ENCODE measurements around the gene ASXL2. TPM values are rescaled to one million over a fixed set of nuclear protein-coding genes. Genes with fewer than 3 reads are reported as not detected.
A peak's percentile ranks its signal among the peaks of the same experiment; 100 is the strongest.
"Not testable (repeated sequence)": the region's sequence is repeated elsewhere in the genome, so short reads cannot be mapped to it uniquely, and the experiment has no call there.

Gene ASXL2
- total RNA-seq, 1 experiment from 2014 or later: 10.7 TPM

GRCh38 chr2:25711675-25712354 is 166.5 kb downstream of the ASXL2 start:
- no peak for DNase-seq (ENCODE audit: low spot score)
- in situ Hi-C loops (cut with HindIII; ENCODE audit: low sequenced_read_pairs): no loop called here

DNA sequence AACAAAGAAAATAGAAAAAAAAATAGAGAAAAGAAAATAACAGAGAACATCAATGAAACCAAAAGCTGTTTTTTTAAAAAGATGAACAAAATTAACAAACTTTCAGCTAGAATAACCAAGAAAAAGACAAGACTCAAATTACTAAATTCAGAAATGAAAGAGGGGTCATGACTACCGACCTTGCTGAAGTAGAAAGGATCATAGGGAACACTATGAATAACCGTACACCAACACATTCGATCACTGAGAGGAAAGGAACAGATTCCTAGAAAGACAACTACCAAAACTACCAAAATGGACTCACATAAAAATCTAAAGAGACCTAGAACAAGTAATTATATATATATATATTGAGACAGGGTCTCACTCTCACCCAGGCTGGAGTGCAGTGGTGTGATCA is 167.5 kb downstream of the ASXL2 start:
- in situ Hi-C loops (cut with HindIII; ENCODE audit: low sequenced_read_pairs): no loop called here
- DNase-seq (ENCODE audit: low spot score): no peak

DNA sequence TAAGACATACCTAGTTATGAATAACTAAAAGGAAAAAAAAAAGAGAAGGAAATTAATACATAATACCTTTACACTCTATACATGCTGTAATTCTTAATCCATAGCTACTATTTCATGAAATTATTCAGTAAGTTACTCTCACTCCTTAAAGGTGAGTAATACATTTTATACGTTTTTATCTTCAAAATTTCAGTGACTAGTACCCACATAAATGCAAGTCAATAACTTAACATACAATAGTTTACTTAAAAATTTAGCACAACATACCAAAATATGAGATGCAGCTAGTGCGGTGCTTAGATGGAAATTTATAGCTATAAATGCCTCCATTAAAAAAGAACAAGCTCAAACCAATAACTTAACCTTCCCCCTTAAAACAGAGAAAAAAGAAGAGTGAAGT is 168.9 kb downstream of the ASXL2 start:
- in situ Hi-C loops (cut with HindIII; ENCODE audit: low sequenced_read_pairs): no loop called here
- no peak for DNase-seq (ENCODE audit: low spot score)

DNA sequence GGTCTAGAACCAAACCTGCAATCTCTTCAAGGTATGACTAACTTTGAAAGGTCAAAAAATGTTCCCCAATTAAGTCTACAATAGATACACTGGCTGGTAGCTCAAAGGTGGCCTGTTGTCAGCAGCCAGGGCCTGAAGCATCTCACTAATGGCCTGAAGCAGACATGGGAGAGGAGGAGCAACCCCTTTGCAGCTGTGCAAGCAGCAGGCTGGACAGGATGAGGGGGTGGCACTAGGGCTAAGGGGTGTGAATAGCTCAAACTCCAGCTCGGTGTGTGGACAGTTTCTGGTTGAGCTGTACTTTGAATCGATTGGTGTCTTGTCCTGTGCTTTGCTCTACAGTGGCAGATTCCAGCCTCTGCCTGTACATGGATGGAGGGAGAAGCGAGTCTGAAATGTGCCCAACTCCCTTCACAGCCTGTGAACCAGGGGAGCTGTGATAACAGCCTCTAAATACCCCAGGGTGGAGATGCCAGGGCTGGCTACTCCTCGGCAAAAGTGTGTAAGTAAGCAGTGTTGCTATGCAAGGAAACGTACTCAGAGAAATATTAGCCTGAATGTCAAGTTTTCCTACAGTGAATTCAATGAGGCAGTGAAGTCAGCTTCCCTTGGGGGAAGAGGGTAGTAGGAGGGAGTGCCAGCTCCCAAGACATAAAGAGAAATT is 170.2 kb downstream of the ASXL2 start:
- in situ Hi-C loops (cut with HindIII; ENCODE audit: low sequenced_read_pairs): no loop called here
- DNase-seq (ENCODE audit: low spot score): no peak

- in situ Hi-C loops (cut with HindIII; ENCODE audit: low sequenced_read_pairs); DNase-seq (ENCODE audit: low spot score): not testable (repeated sequence)
Measured at GRCh38 chr2:25705575-25705974, 172.7 kb downstream of the ASXL2 start.

DNA sequence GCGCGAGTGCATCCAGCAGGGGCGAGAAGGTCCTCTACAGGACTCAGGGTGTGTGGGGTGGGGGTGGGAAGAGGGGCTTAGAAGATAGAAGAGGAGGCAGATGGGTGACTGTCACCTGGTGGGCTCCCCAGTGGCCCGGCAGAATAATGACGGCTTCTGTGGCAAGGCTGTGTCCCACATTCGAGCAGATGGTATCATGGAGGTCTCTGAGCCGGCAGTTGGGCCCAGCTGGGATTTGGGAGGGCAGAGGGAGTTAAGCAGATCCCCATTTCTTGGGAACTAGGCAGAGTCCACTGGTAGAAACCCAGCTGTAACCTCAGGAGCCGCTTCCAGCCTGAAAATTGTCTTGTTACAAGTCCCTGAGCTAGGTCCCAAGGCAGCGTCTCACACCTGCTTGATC is 176.5 kb downstream of the ASXL2 start:
- no peak for DNase-seq (ENCODE audit: low spot score)

GRCh38 chr2:25700221-25700660 is 178.0 kb downstream of the ASXL2 start:
- in situ Hi-C loops (cut with HindIII; ENCODE audit: low sequenced_read_pairs): no loop called here
- peak; percentile 83 for DNase-seq (ENCODE audit: low spot score)

More for the DNA sequence above, 176.5 kb downstream of the ASXL2 start:
- in situ Hi-C loops (cut with HindIII; ENCODE audit: low sequenced_read_pairs): no loop called here

DNA sequence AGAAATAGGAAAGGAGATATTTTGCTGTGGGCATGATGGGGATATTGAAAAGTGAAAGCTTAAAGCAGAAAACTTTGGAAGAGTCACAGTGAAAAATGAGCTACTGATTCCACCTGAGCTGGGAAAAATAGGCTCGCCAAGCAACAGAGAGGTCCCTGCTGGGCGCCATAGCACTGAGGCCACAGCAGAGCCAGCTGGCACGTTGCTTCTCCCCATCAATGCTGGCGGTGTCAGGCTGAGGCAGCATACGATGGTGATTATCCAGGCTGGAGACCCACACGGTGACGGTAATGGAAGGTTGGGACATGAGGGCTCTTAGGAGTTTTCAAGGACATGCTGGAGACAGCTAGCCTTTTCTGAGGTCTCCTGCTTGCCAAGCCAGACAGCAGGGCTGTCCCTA is 179.1 kb downstream of the ASXL2 start:
- peak; percentile 90 for DNase-seq (ENCODE audit: low spot score)
- in situ Hi-C loops (cut with HindIII; ENCODE audit: low sequenced_read_pairs): no loop called here

- no peak for DNase-seq (ENCODE audit: low spot score)
- in situ Hi-C loops (cut with HindIII; ENCODE audit: low sequenced_read_pairs): no loop called here
Measured at GRCh38 chr2:25698752-25699151, 179.5 kb downstream of the ASXL2 start.

GRCh38 chr2:25697559-25698341 is 180.5 kb downstream of the ASXL2 start:
- DNase-seq (ENCODE audit: low spot score): no peak
- in situ Hi-C loops (cut with HindIII; ENCODE audit: low sequenced_read_pairs): no loop called here

GRCh38 chr2:25692737-25693445 is 185.4 kb downstream of the ASXL2 start:
- no peak for DNase-seq (ENCODE audit: low spot score)
- in situ Hi-C loops (cut with HindIII; ENCODE audit: low sequenced_read_pairs): no loop called here

DNA sequence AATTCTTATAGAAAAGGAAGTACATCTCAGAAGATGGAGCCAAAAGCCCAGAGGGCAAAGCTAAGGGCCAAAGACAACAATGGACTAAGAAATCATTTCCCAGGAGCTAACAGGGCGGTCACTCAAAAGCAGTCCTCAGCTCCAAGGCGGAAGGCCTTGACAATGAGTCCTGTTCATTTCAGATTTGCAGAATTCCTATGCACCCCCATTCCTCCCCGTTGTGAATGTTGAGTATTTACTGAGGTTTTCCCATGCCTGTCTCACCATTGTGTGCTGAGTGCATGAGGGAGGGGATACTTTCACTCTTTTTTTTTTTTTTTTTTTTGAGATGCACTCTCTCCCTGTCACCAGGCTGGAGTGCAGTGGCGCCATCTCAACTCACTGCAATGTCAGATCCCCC is 186.1 kb downstream of the ASXL2 start:
- no peak for DNase-seq (ENCODE audit: low spot score)
- in situ Hi-C loops (cut with HindIII; ENCODE audit: low sequenced_read_pairs): no loop called here

DNA sequence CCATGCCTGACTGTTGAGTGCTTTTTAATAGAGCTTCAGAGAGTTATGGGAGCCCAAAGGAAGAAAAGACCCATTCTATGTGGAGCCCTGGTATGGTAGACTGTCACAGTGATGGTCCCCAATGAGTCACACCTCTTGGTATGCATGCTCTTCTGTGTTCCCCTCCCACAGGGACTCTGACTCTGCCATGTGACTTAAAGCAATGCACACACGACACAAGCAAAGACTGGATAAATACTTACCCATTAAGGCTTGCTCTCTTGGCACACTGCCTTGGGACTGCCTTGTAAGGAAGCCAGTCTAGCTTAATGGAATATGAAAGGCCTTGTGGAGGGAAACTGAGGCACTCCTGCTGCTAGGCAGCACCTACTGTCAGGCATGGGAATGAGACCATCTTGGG is 188.2 kb downstream of the ASXL2 start:
- in situ Hi-C loops (cut with HindIII; ENCODE audit: low sequenced_read_pairs): no loop called here
- no peak for DNase-seq (ENCODE audit: low spot score)

DNA sequence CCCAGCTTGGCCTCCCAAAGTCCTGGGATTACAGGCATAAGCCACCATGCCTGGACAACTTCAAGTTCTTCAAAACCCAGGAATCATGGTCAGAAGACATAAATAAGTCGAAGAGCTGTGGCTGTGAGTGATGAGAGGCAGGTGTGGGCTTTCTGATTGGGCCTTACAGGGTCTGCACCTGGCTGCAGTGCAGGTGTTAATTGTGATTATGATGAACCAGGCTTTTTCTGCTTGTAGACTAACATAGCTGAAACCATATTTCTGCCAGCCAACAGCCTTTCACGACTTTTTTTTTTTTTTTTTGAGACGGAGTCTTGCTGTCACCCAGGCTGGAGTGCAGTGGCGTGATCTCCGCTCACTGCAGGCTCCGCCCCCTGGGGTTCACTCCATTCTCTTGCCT is 190.1 kb downstream of the ASXL2 start:
- DNase-seq (ENCODE audit: low spot score): no peak
- in situ Hi-C loops (cut with HindIII; ENCODE audit: low sequenced_read_pairs): no loop called here

DNA sequence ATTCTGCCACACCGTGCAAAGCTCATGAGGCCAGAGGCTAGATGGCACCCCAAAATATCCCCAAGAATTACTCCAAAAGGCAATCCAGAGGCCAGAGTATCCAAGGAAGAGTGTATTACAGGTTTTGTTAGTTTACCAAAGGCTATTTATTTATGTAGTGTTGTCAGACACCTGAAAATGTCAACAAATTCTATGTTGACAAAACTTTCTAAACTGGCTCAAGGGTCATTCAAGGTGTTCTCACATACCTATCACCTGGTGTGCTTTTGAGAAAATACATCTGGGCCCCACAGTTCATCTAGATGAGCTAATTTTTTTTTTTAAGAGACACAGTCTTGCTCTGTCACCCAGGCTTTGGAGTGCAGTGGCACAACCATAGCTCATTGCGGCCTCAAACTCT is 192.5 kb downstream of the ASXL2 start:
- in situ Hi-C loops (cut with HindIII; ENCODE audit: low sequenced_read_pairs): no loop called here
- DNase-seq (ENCODE audit: low spot score): no peak

DNA sequence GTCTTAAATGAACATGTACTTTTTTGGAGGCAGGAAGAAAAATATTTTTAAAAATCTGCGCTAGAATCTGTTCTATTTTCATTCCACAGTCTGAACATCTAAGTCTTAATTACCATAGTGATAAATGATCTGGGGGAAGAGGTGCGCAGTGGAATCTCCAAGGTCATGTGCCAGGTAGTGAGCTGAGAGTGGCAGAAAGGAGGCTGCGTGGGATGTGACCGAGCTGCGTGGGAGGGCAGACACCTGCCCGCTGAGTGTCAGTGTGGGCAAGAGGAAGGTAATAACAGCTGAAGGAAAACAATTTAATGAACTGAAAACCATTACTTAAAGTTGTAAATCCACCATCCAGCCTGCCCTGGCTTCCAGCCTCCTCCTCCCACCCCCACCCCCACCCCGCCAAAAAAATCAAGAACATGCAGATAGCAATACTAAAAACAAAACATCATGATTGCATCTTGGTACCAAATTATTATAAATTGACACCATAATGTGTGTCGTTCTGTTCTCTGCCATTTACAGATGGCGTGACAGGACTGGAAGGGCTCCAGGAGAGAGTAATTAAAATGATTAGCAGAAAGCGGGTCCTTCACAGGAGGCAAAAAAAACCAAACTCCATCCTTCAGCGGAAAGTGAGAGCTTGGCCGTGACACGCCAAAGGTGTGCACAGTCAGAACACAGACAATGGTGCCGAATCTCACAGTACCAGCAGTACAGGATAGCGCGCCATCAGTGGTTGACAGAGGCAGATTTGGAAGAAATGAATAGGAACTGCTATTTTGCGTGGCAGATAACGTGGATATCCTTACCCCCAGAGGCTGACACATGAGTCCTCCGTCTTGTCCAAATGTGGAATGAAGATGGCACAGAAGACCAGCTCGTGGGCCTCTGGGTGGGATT is 193.5 kb downstream of the ASXL2 start:
- in situ Hi-C loops (cut with HindIII; ENCODE audit: low sequenced_read_pairs): no loop called here
- peak; percentile 64 for DNase-seq (ENCODE audit: low spot score)
